ENCODE results near the gene NTRK1. TPM values are rescaled to one million over a fixed set of nuclear protein-coding genes. Genes with fewer than 3 reads are reported as not detected.

Gene NTRK1
- total RNA-seq, 1 donor from 2014 or later, result 0.23 TPM

DNA sequence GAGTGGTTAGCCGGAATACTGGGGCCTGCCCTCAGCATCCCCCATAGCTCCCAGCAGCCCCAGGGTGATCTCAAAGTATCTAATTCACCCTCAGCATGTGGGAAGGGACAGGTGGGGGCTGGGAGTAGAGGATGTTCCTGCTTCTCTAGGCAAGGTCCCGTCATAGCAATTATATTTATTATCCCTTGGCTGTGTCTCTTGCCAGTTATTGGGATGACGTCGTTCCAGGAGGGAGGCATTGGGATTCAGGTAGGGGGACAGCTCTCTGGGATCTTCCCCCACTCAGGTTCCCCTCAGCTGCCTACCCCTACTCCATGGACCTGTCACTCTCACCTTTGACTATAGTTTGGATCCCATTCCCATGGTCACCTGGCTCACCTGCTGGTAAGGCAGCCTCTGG is 21.0 kb downstream of the NTRK1 start:
- Mint-ChIP-seq H3K4me1 (ENCODE audit: unreplicated experiment) (peaks cover 16% of the 10 kb centered on the region), H3K36me3 (ENCODE audit: low read depth, unreplicated experiment) (peaks cover 4% of the 10 kb centered on the region), H3K4me3 (ENCODE audit: unreplicated experiment) (no peak overlapping the region), H3K9me3 (ENCODE audit: unreplicated experiment) (no peaks in the 10 kb centered on the region), H3K27ac (ENCODE audit: unreplicated experiment) (no peak overlapping the region), H3K27me3 (ENCODE audit: unreplicated experiment) (peaks cover 24% of the 10 kb centered on the region)
- TF ChIP-seq, protein P1, sequence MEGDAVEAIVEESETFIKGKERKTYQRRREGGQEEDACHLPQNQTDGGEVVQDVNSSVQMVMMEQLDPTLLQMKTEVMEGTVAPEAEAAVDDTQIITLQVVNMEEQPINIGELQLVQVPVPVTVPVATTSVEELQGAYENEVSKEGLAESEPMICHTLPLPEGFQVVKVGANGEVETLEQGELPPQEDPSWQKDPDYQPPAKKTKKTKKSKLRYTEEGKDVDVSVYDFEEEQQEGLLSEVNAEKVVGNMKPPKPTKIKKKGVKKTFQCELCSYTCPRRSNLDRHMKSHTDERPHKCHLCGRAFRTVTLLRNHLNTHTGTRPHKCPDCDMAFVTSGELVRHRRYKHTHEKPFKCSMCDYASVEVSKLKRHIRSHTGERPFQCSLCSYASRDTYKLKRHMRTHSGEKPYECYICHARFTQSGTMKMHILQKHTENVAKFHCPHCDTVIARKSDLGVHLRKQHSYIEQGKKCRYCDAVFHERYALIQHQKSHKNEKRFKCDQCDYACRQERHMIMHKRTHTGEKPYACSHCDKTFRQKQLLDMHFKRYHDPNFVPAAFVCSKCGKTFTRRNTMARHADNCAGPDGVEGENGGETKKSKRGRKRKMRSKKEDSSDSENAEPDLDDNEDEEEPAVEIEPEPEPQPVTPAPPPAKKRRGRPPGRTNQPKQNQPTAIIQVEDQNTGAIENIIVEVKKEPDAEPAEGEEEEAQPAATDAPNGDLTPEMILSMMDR (IDR thresholded peaks at IDR 0.05; ENCODE audit: unreplicated experiment), result no peak
- no peak for DNase-seq (ENCODE audit: low spot score)

DNA sequence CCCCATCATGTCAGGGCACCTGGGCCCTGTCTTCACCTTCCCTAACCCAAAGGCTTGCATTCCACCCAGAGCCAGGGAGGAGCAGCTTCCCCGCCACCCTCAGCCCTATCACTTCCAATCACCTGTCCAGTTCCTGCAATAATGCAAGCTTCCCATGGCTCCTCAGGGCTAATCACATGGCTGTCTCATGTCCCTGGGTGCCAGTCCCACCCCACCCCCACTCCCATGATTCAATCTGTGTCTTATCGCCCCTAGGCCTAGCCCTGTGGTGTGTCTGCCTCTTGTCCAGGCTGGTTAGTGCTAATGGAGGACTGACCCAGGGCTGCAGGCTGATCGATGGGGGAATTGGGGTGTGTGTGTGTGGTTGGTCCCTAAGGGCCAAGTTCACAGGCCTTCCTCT is 21.9 kb downstream of the NTRK1 start:
- Mint-ChIP-seq H3K27ac (ENCODE audit: unreplicated experiment) (no peak overlapping the region), H3K9me3 (ENCODE audit: unreplicated experiment) (no peaks in the 10 kb centered on the region), H3K27me3 (ENCODE audit: unreplicated experiment) (peaks cover 24% of the 10 kb centered on the region), H3K4me3 (ENCODE audit: unreplicated experiment) (no peak overlapping the region), H3K4me1 (ENCODE audit: unreplicated experiment) (peaks cover 19% of the 10 kb centered on the region), H3K36me3 (ENCODE audit: low read depth, unreplicated experiment) (peaks cover 4% of the 10 kb centered on the region)
- DNase-seq (ENCODE audit: low spot score), result no peak
- TF ChIP-seq, protein P1 (IDR thresholded peaks at IDR 0.05; ENCODE audit: unreplicated experiment), result no peak

DNA sequence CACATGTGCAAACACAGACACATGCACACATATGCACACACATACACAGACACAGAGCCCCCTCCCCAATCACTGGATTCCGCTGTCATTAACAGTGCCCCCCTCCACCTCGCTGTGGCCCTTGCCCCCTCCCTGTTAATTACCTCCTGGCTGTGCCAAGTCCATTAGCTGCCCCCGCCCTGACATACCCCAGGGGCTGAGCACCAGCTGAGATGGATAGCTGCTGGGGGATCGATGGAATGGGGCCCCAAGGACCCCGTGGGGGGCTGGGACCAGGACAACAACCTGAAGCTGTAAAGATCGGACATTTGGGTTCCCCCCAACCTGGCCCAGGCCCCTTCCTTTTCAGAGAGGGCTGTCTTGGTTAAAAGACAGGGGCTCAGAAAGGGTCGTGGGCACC is 23.3 kb downstream of the NTRK1 start:
- H3K4me3 Mint-ChIP-seq (ENCODE audit: unreplicated experiment), result no peak overlapping the region
- no peak for DNase-seq (ENCODE audit: low spot score)
- no peaks in the 10 kb centered on the region for H3K9me3 Mint-ChIP-seq (ENCODE audit: unreplicated experiment)
- TF ChIP-seq, protein P1 (IDR thresholded peaks at IDR 0.05; ENCODE audit: unreplicated experiment), result no peak
- H3K27me3 Mint-ChIP-seq (ENCODE audit: unreplicated experiment), result peaks cover 27% of the 10 kb centered on the region
- no peak overlapping the region for H3K27ac Mint-ChIP-seq (ENCODE audit: unreplicated experiment)
- peaks cover 7% of the 10 kb centered on the region for H3K36me3 Mint-ChIP-seq (ENCODE audit: low read depth, unreplicated experiment)
- H3K4me1 Mint-ChIP-seq (ENCODE audit: unreplicated experiment), result peaks cover 22% of the 10 kb centered on the region

DNA sequence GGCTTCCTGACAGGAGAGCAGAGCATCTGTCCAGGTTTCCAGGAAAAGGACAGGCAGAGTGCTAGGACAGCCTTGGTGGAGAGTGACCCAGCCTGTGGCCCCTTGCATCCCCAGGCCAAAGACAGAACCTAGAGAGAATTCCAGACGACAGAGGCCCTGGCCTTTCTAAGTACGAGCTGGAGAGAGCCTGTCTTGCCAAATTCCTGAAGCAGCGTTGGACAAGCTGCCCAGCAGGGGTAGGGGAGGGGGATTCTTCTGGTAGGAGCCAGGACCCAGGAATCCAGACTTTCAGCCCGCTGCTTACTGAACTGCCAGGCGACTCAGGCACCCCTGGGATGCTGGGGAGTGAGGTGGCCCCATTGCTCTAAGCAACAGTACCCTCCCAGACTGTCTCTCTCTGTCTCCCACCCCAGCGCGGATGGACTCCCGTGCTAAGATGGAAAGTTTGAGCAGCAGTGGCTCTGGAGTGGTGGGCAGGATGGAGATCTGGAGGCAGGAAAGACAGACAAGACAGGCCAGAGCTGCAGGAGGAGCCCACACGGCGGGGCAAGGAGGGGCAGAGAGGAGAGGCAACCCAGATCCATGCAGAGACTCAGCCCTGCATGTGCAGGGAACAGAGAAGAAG is 24.0 kb downstream of the NTRK1 start:
- Mint-ChIP-seq H3K4me1 (ENCODE audit: unreplicated experiment) (peaks cover 26% of the 10 kb centered on the region), H3K27me3 (ENCODE audit: unreplicated experiment) (peaks cover 25% of the 10 kb centered on the region), H3K4me3 (ENCODE audit: unreplicated experiment) (no peak overlapping the region), H3K9me3 (ENCODE audit: unreplicated experiment) (no peaks in the 10 kb centered on the region), H3K27ac (ENCODE audit: unreplicated experiment) (no peak overlapping the region), H3K36me3 (ENCODE audit: low read depth, unreplicated experiment) (peaks cover 12% of the 10 kb centered on the region)
- DNase-seq (ENCODE audit: low spot score), result no peak
- TF ChIP-seq, protein P1 (IDR thresholded peaks at IDR 0.05; ENCODE audit: unreplicated experiment), result no peak

DNA sequence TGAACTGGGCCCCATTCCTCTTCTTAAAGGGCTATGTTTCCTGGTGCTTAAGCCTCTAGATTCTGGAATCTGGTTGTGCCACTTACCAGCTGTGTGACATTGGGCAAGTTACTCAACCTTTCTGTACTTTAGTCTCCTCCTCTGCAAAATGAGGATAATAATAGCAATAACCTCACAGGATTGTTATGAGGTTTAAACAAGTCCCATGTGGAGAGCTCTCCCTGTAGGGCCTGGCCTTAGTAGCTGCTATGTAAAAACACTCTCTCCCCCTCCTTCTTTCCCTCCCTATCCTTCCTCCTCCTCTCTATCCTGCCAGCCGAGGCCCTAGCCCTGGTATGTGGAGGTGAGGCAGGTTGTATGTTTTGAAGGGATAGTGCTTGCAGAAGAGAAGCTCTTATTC is 24.6 kb downstream of the NTRK1 start:
- H3K36me3 Mint-ChIP-seq (ENCODE audit: low read depth, unreplicated experiment), result peaks cover 12% of the 10 kb centered on the region
- H3K27ac Mint-ChIP-seq (ENCODE audit: unreplicated experiment), result no peak overlapping the region
- peaks cover 26% of the 10 kb centered on the region for H3K4me1 Mint-ChIP-seq (ENCODE audit: unreplicated experiment)
- no peak overlapping the region for H3K4me3 Mint-ChIP-seq (ENCODE audit: unreplicated experiment)
- no peak for DNase-seq (ENCODE audit: low spot score)
- no peaks in the 10 kb centered on the region for H3K9me3 Mint-ChIP-seq (ENCODE audit: unreplicated experiment)
- peaks cover 25% of the 10 kb centered on the region for H3K27me3 Mint-ChIP-seq (ENCODE audit: unreplicated experiment)
- TF ChIP-seq, protein P1 (IDR thresholded peaks at IDR 0.05; ENCODE audit: unreplicated experiment), result no peak

Measured in endothelial cell (in vitro differentiated cells).